ENCODE results near the gene GPSM1.
"Not testable (repeated sequence)": the region's sequence is repeated elsewhere in the genome, so short reads cannot be mapped to it uniquely, and the experiment has no call there.

GPSM1 gene

DNA sequence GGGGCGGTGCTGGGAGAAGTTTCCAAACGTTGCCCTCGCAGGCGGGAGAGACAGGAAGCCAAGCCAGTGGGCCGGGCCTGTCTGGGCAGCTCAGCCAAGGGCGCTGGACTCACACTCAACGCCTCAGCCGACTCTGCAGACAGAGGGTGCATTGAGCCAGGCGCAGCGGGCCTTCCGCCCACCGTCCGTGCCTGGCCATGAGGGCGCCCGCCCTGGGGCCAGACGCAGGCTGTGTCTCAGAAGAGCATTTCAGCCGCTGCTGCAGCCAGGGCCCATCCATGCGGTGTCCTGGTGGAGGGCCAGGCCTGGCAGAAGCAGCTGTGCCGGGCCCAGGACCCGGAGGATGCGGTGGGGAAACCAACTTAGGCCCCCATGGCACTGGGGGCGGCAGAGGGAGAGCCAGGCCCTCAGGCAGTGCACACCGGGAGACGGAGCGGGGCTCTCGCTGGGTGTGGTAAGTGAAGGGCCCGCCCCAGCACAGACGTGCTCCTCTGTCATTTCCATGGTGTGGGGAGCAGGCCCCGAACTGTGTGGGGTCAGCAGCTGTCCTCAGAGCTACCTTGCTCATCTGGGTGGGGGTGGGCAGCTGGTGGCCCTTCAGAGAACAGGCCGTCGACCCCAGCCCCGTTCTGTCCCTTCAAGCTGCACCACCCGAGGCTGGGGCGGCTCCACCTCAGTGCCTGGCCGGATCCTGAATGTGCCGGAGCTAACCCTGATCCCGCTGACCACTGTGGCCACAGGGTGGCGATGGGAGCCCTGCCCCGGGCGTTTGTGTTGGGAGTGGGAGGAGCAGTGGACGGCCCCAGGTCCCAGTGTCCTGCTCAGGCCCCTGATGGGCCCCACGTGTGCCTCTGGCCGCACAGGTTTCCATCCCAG is 18.2 kb downstream of the GPSM1 start:
- no peak for DNase-seq (ENCODE audit: low read depth)

DNA sequence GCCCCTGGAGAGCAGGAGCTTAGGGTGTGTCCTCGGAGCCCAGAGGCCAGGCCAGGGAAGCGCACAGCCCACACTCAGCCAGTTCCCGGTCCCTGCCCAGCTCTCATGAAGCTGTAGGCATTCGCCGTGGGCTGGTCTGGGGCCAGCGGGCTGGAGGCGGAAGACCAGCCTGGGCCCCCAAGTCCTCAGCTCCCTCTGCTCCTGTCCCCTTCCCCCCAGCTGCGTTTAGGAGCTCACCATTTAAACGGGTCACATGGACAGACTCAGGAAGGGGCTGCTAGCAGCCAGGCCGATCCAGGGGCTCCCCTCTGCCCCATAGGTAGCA is 18.8 kb downstream of the GPSM1 start:
- no peak for DNase-seq (ENCODE audit: low read depth)

DNA sequence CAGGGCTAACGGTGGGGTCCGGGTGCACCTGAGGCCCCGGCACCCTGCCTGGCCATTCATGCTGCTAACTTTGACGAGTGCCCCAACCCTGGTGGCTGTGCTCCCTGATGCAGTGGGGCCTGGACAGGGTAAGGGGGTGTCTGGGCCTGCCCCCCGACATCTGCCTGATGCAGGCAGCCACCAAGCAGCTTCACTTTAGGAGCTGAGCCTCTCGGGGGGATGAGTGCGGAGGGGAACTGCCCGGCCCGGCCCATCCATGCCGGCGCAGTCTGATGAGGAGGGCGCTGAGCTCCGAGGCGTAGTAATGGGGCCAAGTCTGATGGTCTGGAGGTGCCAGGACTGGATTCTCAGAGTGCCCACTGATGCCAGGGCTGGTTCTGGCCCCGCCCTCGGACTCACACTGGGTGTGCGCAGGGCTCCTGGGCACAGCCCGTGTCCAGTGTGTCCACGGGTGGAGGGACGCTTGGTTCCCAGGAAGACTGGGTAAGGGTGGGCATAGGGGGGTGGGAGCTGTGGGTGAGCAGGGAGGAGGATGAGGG is 19.7 kb downstream of the GPSM1 start:
- no peak for DNase-seq (ENCODE audit: low read depth)

DNA sequence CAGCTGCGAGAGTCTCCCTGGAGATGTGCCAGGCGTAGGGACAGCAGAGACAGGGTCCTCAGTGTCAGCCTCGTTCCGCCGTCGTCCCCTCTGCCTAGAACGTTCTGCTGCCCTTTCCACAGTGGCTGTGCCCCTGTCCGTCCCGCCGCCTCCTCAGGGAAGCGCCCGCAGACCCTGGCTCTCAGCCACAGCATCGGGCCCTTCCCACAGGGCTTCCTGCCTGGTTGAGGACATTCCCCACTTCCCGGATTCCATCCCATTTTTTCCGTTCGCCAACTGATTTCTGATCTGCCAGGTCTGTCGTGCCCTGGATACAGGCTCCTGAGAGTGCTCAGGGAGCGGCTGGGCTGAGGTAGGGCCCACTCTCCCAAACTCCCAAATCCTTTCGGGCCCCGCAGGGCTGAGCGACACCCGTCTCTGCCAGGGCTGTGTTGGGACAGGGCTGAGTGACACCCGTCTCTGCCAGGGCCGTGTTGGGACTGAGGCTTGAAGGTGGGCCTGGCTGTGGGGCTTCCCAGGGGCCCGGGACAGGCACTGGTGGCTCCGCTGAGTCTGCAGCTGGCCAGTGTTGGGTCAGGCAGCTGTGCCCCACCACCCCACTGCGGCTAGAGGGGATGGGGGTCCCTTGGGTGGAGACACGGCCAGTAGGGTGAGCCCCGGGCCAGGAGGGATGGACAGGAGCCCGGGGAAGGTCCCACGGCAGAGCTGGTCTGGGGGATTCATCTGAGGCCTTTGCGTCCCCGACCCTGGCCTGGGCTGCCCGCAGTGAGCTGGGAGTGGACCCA is 20.3 kb downstream of the GPSM1 start:
- no peak for DNase-seq (ENCODE audit: low read depth)

DNA sequence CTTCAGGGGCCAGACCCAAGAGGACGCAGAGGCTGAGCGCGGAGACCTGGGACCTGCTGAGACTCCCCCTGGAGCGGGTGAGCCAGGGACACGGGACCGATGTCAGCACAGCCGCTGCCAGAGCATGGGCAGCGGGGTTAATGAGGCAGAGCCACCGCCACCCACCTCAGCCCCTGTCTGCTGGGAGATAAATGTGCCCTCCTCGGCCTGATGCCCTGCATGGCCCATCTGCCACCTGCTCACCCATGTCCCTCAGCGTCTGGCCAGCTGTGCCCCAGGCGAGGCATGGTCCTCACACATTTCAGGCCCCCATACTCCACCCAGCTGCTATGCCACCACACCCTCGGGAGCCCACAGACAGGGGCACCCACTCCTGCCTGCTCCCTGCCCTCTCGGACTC is 21.4 kb downstream of the GPSM1 start:
- DNase-seq (ENCODE audit: low read depth) = no peak

DNA sequence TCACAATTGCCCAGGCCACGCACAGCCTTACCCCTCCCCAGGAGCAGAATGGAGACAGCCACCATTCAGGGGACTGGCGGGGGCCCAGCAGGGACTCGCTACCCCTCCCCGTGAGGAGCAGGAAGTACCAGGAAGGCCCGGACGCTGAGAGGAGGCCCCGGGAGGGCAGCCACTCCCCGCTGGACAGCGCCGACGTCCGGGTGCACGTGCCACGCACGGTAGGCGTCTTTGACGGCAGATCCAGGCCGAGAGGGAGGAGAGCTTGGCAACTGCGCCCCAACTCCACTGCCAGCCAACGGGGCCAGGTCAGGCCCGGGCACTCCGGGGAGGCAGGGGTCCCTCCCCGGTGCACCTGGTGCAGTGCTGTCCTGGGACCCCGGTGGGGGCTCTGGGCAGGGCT is 22.2 kb downstream of the GPSM1 start:
- no peak for DNase-seq (ENCODE audit: low read depth)

DNA sequence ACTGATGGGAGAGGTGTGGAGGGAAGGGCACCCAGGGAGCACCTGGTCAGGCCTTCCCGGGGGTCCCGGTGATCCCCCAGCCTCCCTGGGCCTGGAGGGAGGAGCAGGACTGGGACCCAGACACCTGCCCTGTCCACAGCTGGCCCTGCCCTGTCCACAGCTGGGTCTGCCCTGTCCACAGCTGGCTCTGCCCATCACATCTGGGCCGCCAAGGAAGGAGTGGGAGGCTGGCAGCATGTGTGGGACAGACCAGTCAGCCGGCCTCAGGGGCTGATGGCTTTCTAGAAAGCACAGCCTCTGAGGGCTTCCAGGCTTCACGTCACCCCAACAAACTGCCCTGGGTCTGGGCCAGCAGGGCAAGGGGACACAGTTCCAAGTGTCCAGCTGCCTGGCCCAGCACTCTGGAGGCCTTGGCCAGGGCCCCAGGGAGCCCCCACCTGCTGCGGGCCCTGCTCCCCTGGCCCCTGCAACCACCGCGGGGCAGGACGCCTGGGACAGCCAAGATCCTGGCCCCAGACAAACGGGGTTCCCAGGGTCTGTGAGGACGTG is 24.0 kb downstream of the GPSM1 start:
- no peak for DNase-seq (ENCODE audit: low read depth)

DNA sequence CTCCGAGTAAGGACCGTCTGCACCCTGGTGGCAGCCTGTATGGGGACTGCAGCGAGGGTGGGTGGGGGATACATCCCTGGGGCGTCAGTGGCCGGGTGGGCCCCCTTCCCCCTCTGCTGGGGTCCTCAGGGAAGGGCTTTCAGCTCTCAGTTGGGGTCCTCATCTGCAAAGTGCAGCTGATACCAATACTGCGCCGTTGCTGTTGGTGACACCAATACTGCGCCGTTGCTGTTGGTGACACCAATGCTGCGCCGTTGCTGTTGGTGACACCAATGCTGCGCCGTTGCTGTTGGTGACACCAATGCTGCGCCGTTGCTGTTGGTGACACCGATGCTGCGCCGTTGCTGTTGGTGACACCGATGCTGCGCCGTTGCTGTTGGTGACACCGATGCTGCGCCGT is 24.5 kb downstream of the GPSM1 start:
- DNase-seq (ENCODE audit: low read depth) = not testable (repeated sequence)

DNA sequence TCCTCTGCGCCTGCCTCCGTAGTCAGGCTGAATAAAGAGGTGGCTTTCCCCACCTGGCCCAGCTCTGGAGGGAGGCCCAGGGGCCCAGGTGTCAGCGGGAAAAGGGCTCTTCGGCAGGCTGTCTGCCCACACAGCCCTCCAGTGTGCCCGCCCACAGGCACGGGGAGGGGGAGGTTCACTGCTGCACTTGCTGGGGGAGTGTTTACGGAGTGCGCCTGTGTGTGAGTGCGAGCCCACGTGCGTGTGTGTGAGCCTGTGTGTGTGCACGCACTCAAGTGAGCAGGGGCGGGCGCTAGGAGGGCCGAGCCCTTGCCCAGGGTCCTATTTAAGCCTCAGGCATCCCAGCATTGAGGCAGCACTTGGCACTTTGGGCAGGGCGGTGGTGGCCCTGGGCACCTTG is 25.3 kb downstream of the GPSM1 start:
- DNase-seq (ENCODE audit: low read depth) = no peak

DNA sequence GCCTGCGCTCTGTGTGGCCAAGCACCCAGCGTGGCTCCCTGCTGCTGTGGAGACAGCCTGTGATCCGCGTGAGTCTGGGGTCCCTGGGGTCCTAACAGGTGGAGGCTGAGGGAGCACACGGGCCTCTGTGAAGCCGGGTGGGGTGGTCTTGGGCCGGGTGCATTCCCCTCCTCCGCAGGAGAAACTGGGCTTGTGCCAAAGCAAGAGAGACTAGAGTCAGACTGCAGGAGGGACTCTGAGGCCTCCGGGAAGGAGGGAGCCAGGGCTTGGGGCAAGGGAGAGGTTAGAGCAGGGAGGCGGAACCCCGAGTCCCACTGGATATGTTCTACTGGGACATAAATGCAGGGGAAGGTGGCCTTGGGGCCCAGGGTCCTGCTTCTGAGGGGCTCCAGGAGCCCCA is 25.7 kb downstream of the GPSM1 start:
- no peak for DNase-seq (ENCODE audit: low read depth)

DNA sequence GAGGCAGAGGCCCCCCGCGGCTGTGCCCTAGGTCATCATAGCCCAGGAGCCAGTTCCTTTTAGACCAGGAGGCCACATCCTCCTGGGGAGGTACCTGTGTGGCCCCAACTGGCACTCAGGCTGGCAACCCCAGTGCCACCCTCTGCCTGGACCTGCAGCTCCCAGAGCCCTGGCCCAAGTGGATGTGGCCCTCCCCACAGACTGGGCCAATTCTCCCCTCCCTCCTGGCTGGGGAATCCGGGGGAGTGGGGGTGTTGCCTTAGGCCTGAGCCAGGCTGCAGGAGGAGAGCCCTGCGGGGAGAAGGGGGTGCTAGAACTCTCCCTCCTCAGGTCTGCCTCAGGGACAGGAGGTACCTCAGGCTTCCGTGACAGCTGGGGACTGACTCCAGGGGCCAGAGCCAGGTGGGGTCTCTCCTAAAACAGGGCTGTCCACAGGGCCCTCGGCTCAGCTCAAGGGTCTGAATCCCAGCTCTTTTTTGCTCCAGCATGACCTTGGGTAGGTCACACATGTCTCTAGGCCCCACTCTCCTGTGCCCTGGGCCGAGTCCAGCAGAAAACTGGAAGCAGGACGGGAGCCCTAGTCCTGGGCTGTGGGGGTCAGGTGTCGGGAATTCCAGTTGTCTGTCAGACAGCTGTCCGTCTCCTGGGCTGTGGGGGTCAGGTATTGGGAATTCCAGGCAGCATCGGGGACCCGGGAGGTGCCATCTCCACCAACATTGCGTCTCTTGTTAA is 26.6 kb downstream of the GPSM1 start:
- no peak for DNase-seq (ENCODE audit: low read depth)

DNA sequence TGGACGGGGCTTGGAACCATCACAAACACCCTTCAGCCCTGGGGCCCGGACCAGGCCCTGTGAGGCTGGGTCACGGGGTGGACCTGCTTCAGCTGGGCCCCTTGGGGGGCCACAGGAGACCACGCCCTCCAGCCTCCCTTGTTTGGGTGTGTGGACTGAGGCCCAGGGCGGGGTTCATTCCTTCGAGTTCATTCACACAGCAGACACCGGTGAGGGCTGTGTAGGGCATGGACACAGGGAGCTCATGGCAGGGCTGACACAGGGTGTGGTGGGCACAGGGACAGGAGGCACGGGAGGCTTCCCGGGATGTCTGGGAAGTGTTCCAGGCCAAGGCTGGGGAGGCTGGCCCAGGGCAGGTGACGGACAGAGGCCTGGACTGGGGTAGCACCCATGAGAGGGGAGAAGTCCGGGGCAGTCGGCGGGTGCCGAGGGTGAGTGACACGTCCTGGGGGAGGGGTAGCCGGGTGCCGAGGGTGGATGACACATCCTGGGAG is 27.3 kb downstream of the GPSM1 start:
- DNase-seq (ENCODE audit: low read depth) = no peak

DNA sequence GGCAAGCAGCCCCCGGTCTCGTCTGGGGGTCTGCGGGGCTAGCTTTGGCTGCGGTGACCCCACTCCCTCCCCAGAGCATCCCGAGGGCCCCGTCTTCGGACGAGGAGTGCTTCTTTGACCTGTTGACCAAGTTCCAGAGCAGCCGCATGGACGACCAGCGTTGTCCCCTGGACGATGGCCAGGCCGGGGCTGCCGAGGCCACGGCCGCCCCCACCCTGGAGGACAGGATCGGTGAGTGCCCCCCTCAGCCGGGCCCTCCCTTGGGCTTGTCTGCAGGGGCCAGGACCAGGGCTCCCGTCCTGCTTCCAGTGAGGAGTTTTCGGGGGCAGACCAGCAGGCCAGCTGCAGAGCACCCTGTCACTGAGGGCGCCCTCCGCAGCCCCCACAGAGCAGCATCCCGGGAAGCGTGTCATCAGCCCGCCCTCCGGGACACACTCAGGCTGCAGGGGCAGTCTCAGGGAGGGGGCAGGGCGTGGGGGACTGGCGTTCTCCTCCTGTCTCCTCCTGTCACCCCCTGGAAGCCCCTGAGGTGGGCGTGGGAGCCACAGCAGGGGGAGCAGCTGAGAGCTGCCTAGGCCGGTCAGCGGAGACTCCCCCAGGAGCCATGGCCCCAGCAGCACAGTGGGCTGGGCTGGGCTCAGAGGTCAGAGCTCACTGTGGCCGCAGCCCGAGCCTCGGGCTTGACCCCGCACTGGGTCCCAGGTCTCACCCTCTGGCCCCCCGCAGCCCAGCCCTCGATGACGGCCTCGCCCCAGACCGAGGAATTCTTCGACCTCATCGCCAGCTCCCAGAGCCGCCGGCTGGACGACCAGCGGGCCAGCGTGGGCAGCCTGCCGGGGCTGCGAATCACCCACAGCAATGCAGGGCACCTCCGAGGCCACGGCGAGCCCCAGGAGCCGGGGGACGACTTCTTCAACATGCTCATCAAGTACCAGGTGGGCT is 28.5 kb downstream of the GPSM1 start:
- DNase-seq (ENCODE audit: low read depth) = no peak

DNA sequence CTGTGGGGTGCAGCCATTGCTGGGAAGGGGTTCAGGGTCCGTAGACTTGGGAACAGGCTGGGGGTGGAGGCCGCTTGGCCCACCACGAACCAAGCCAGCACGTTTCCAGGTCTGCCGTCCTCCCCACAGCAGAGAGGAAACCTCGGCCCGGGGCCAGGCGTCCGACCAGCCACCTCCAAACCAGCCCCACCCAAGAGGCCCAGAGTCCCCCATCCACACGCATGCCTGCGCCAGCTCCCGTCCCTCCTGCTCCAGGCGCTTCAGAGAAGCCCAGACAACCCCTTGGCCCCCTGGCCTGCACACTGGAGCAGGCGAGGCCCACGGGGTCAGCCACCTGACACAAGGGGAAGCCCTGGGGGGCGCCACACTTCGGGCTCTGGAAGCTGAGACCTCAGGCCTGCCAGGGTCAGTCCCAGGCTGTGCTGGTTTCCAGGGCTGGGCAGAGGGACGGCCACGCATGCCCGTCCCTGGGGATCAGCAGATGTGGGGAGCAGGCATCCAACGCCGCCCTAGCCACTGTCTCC is 29.9 kb downstream of the GPSM1 start:
- DNase-seq (ENCODE audit: low read depth) = no peak

DNA sequence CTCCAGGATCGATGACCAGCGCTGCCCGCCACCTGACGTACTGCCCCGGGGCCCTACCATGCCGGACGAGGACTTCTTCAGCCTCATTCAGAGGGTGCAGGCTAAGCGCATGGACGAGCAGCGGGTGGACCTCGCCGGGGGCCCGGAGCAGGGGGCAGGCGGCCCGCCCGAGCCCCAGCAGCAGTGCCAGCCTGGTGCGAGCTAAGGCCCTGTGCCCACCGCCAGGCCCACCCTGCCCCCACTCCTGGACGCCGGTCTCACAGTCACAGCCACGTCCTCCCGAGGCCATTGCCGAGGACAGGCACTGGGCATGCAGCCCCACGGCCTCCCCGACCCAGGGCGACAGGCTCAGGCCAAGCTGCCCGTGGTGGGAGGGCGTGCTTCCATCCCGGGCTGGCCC is 30.7 kb downstream of the GPSM1 start:
- no peak for DNase-seq (ENCODE audit: low read depth)

DNA sequence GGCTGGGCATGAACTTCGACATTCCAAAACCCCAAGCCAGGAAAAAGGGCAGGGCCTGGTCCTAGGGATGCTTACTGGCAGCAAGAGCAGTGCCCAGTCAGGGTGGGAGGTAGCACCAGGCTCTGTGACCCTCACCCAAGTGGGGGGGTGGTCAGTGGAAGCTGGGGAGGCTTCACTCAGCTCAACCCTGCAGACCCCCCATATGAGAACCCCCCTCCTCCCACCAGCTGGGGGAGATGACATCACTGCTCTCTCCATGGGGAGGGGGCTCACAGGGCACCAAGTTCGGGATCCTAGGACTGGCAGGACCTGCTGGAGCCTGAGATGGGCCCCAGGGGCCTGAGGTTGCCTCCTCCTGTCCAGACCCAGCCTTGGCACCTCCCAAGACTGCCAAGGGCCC is 31.5 kb downstream of the GPSM1 start:
- no peak for DNase-seq (ENCODE audit: low read depth)

DNA sequence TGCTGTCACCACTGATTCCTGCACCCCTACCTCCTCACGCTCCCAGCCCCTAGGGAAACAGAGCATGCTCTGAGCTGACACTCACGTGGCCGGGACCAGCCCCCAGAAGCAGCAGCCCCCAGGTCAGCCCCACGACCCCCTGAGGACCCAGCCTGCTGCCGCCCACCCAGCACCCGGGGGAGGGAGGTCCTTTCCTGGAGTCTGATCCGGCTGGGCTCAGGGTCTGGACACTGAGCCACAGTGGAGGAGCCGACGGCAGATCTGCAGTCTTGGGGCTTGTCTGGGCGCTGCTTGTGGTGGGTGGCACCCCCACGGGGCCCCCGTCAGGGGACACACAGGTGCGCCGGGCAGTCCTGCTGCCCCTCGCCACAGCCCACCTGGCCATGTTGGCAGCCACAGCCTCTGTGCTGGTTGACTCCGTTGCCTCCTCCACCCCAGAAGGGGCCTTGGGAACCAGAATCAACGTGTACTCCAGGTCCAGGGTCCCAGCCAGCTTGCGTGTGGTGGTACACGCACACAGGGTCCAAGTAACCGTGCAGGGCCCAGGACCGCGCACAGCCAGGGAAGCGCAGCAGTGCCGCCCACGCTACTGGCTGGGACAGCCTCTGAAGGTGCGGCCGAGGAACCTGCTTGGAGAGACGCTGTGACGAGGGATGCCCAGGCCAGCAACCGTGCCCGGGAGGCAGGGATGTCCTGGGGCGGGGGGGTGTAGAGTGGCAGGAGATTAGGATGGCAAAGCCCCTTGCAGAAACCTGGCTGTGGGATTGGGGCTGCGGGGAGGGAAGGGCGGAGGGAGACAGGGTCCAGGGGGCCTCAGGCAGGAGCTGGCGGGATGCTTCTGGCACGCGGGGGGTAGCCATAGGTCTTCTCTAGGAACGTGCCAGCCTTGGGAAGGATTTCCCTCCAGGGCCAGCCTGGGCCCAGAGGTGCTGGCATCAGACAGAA is 32.7 kb downstream of the GPSM1 start:
- no peak for DNase-seq (ENCODE audit: low read depth)

DNA sequence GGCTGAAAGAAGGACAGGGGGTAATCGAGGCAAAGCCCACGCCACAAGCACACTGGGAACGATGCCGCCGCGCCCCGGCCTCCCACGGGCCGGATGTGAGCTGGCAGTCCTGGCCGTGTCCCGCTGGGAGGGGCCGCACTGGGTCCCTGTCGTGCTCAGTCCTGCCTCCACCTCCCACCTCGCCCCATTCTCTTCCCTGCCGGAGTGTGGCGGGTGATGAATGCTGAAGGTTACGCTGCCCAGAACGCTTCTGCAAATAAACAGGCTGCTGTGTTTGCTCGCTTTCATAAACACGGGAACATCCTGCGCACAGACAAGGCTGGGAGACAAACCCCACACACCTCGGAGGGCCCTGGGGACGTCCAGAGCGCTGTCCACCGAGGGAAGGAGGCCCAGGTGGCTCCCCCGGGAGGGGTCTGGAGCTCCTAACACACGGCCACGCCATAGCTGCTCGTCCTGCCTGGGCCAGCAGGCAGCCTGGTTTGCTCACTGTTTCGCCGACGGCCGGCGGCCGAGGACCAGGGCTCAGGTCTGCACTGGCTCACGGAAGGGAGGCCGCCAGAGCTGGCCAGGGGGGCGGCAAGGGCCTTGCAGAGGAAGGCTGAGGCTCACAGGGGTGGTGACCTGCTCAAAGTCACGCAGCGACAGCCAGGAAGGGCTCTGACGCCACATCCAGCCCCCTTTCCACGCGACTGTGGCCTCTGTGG is 33.9 kb downstream of the GPSM1 start:
- no peak for DNase-seq (ENCODE audit: low read depth)

Measured in CMK (cell line).